ENCODE measurements around the gene SERPINB7.
"Not testable (repeated sequence)": the region's sequence is repeated elsewhere in the genome, so short reads cannot be mapped to it uniquely, and the experiment has no call there.

Gene SERPINB7

GRCh38 chr18:63775166-63775730 lies at the start of gene SERPINB7:
Gene SERPINB7, plus strand, starts transcription at chr18:63775418. Its CDS starts 6,955 bp downstream, at chr18:63782373.
- DNase-seq (ENCODE audit: low read depth) = peak; percentile 75

DNA sequence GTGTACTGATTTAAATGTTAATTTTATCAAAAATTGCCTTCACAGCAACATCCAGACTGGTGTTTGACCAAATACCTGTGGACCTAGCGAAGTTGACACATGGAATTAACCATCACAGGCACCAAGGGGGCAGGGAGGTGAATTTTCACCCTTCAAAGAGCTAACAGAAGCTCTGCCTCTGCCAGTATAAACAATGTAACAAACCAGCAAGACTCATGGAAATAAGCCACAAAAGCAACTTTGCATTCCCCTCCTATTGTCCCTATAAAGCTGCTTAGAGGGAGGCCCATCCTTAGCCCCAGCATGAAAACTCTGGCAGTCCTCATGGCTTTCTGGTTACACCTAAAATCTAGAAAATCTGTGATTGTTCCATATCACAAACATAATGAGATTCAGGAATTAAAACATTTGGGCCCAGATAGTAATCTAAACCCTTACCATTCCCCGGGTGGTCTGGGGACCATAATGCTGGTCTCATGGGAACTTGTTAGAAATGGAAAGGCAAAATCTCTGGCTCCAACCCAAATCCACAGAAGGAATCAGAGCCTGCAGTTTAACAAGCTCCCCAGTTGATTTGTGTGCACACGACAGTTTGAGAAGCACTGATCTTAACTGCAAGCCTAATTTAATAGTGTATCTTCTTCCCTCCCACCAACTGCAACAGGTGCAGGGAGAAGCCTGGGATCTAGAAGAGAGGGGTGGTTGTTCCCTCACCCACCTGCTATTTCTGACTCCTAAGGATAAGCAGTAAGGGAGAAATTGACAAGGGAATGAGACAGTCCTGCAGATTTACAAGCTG lies 49.3 kb upstream of the SERPINB7 start:
- DNase-seq (ENCODE audit: low read depth) = no peak

GRCh38 chr18:63730773-63731172 lies 44.4 kb upstream of the SERPINB7 start:
- DNase-seq (ENCODE audit: low read depth) = no peak

- DNase-seq (ENCODE audit: low read depth) = no peak
Measured at GRCh38 chr18:63731215-63731614, 44.0 kb upstream of the SERPINB7 start.

GRCh38 chr18:63736876-63737275 lies 38.3 kb upstream of the SERPINB7 start:
- DNase-seq (ENCODE audit: low read depth) = no peak

DNA sequence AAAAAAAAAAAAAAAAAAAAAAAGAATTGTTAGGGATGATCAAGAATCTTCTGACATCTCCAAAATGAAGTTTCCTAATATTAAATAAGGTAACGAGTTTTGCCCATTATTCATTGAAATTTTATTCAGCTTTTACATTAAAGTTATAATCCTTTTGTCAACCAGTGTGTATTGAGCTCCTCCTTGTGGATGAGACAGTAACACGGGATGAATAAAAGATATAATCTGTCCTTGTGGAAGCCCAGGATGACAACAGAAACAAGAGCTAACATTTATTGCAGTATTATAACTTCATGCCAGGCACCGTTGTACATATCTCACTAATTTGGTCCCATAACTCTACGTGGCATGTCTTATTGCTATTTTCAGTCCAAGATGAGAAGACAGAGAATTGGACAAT lies 33.4 kb upstream of the SERPINB7 start:
- DNase-seq (ENCODE audit: low read depth) = peak; percentile 37

DNA sequence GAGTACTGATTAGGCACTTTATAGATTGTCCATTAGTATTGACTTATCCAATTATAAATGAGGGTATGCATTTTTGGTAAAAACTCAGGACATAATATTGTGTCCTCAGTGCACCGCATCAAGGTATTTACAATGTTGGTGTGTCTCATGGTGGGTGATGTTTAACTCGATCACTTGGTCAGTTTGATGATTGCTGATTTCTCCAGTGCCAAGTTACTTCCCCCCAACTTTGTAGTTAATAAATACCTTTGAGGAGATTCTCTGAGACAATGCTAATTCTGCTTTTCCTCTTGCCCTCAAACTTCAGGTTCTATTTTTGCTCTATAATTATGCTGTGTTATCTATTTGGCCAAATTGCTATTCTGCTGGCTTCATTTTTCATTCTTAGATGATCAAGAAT lies 28.2 kb upstream of the SERPINB7 start:
- no peak for DNase-seq (ENCODE audit: low read depth)

- no peak for DNase-seq (ENCODE audit: low read depth)
Measured at GRCh38 chr18:63749489-63749888, 25.7 kb upstream of the SERPINB7 start.

DNA sequence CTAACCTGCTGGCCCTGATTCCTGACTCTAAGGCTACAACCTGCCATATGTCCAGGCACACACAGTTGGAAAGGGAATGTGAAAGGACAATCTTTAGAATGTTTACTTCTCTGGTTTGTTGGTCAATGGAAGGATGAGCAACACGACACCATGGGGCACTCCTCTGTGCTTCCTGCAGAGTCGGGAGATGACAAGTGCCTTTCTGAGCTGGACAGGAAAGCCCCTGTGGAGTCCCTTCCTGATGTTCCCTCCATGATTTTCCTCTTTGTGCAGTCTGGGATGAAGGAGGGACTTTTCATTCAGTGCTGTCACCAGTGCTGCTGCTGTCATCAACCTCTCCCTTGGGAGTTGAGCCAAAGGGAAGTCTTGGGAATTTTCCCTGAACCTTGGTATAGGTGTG lies 22.6 kb upstream of the SERPINB7 start:
- DNase-seq (ENCODE audit: low read depth) = no peak

GRCh38 chr18:63753676-63754075 lies 21.5 kb upstream of the SERPINB7 start:
- no peak for DNase-seq (ENCODE audit: low read depth)

DNA sequence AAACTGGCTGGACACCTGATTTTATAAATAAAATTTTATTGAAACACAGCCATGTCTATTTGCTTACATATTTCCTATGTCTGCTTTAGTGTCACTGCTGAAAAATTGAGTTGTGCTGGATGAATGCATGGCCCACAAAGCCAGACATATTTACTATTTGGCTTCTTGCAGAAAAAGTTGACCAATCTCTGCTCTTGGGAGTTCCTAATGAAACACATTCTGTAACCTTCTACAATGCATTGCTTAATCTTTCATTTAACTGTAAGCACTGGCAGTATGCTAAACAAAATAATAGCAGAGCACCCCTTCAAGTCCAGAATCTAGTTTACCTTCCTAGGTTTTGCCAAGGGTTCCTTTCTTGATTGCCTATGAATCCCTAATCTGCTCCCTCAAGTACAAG lies 17.7 kb upstream of the SERPINB7 start:
- DNase-seq (ENCODE audit: low read depth) = no peak

DNA sequence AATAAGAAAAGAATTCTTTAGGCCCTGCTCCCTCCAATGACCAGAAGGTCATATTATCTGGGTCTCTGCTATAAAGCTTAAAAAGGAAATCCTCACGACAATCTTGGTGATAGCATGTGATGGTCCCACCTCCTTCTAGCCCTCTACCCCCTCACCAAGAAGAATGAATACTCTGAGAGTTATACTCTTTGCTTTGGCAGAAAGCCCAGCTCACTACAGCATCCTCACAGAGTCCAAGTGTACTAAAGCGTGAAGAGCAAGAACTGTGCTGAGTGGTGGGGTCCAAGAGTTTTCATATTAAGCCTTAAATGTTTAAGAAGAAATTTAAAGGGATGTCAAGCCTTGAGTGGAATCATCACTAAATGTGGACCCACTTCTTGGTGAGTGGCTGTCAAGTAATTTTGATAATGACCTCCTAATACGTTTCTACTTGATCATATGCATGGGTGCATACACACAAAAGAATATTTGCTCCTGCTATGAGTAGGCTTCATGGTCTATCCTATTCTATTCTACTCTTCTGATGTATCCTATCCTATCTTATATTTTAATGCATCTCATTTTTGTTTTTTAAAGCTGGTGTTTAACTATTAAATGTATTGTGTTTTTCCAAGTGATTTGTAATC lies 16.5 kb upstream of the SERPINB7 start:
- DNase-seq (ENCODE audit: low read depth) = no peak

DNA sequence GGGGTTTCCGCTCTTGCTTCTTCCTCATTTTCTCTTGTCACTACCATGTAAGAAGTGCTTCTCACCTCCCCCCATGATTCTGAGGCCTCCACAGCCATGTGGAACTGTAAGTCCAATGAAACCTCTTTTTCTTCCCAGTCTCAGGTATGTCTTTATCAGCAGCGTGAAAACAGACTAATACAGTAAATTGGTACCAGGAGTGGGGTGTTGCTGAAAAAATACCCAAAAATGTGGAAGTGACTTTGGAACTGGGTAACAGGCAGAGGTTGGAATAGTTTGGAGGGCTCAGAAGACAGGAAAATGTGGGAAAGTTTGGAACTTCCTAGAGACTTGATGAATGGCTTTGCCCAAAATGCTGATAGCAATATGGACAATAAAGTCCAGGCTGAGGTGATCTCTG lies 15.4 kb upstream of the SERPINB7 start:
- not testable (repeated sequence) for DNase-seq (ENCODE audit: low read depth)

- DNase-seq (ENCODE audit: low read depth) = peak; percentile 71
Measured at GRCh38 chr18:63762518-63762917, 12.7 kb upstream of the SERPINB7 start.

DNA sequence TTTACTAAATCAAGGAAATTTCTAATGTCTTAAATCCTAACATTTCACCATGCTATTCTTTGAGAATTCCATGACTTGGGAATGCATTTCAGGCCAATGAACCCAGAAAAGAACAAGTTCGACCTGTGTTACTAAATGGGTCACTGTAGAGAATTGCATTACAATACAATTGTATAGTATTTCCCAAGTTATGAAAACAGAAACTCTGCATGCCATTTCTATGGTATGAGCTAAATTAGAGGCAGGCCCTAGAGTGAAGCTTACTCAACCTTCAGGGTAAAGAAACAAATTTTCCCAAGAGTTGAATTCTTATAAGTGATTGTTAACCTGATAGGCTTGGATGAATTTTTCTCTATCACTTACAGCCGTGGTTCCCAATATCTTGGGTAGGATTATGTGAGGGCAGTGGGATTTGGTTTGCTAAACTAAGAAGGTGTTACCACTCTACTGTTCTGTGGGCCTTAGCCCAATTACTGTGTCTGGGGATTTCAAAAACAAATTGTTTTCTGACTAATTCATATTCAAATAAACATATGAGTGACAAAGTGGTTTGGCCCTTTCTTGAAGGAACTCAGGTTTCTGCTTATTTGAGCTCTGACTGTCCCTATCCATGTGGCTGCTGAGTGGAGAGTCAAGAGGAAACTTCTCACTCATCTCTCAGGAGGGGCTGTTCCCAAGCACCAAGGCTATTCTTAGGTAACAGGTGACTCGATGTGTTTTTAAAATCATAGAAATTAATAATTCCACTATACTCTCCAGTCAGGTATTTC lies 11.2 kb upstream of the SERPINB7 start:
- DNase-seq (ENCODE audit: low read depth) = no peak

DNA sequence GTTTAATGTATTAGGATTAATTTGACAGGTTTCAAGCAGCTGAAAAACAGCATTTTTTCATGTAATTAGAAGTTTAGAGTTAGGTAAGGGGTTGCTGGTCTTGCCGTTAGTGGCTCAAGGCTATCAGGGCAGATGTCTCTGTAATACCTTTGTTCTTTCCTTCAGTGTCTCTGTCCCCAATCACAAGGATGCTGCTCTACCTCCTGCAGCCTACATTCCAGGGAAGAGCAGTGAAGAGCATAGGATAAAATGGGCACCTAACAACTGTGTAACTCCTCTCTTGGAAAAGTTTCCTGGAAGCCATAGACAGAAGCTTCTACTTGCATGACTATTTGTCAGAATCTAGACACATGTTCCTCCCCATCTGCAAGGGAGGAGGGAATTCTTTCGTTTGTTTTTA lies 9.4 kb upstream of the SERPINB7 start:
- no peak for DNase-seq (ENCODE audit: low read depth)

DNA sequence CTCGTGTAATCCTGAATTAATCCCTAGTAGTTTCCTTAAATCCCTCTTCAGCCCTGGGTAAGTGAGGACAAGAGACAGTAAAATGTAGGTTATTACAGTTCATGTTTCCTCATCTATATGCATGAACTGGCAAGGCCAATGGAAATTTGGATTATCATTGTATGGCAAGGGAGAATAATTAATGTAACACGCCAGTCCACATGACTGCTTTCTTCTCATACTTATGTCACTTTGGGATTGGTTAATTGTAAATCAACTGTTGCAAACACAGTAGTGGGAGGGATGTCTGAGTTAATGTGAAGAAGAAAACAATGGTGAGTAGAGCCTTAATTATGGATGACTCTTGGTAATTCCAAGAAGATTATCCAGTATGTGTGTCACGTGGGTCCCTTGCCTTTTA lies 1.7 kb upstream of the SERPINB7 start:
- DNase-seq (ENCODE audit: low read depth) = no peak

DNA sequence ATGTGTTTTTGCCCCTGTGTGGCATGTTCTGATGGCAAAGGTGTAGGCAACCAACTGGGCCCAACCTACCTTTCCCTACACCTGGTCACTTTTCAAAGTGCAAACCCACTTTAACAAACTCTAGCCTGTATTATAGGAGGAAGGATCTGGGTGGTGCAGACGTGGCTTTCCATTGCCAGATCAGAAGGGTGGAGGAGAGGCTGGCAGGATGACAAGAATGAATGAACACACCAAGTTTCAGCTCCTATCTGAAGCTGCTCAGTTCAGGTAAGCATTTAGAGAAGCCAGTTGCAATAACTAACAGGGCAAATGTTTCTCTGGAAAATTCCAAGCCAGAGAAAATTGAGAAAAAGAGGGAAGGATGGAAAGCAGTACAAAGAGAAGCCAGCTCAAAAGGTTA lies 707 bp upstream of the SERPINB7 start:
- DNase-seq (ENCODE audit: low read depth) = no peak

- no peak for DNase-seq (ENCODE audit: low read depth)
Measured at GRCh38 chr18:63779386-63779785, 4.2 kb downstream of the SERPINB7 start.

DNA sequence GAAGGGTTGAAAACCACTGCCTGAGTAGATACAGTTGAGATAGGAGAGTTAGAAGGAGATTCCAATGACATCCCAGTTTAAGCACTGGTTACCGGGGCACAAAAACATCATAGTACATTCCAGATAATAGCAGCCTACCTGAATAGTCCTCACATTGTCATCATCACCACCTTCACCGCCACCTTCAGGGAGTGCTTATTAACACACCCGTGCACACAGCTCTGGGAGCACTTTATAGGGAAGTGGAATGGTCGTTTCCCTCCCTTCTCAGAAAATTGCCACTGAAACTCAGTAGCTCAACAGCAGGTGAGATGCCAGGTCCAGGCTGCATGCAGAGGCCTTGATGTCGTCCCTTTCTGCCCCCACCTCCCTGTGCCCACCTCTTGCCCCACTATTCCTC lies 8.2 kb downstream of the SERPINB7 start:
- DNase-seq (ENCODE audit: low read depth) = no peak

GRCh38 chr18:63784787-63785452 lies 9.7 kb downstream of the SERPINB7 start:
- DNase-seq (ENCODE audit: low read depth) = peak; percentile 77

DNA sequence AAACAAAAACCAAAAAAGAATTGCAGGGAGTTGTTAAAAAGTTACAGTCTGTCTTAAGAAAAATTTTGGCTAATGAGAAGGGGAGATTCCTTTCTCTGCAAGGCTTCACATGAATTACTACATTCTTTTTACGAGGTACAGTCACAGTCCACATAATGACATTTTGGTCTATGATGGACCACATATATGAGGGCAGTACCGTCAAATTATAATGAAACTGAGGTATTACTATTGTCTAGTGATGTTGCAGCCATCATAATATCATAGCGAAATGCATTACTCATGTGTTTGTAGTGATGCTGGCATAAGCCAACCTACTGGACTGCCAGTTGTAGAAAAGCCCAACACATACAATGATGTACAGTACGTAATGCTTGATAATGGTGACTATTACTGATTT lies 12.5 kb downstream of the SERPINB7 start:
- peak; percentile 41 for DNase-seq (ENCODE audit: low read depth)

Measured in GM04504 (cell line).